OCI-LY3 (cell line): Measurements from ENCODE around the gene ZNF423.

Source experiments
- H2AFZ ChIP-seq: fragments of 200-600, 300-600 bp; shearing (Covaris generic); 2 replicates; pipeline ENCODE4 v1.6.0; 2014; ENCODE audit warnings: antibody characterized with exemption, low read depth, low read length
- H3K27ac ChIP-seq: fragments of 200-600, 300-600 bp; sonication (generic); 2 replicates; pipeline ENCODE4 v1.5.1; 2014; ENCODE audit warnings: mild to moderate bottlenecking, low read length, moderate library complexity, mixed read lengths
- H3K27me3 ChIP-seq: fragments of 200-600, 300-600 bp; sonication (generic); 2 replicates; pipeline ENCODE4 v1.6.1; 2014; ENCODE audit warnings: low read depth, low read length, mixed read lengths
- H3K36me3 ChIP-seq: fragments of 200-600, 300-600 bp; sonication (generic); replicated peaks from 2 replicates; pipeline ENCODE3; 2014; ENCODE audit warnings: low read depth, low read length, mixed read lengths
- H3K4me1 ChIP-seq: fragments of 300-600, 200-600 bp; sonication (generic); 2 replicates; pipeline ENCODE4 v1.6.1; 2014; ENCODE audit warnings: low read length, mixed read lengths
- H3K4me2 ChIP-seq: fragments of 200-600, 300-600 bp; sonication (generic); 2 replicates; pipeline ENCODE4 v1.6.1; 2014; ENCODE audit warnings: low read length, mixed read lengths
- H3K4me3 ChIP-seq: fragments of 300-600, 200-600 bp; sonication (generic); 2 replicates; pipeline ENCODE4 v1.5.1; 2014; ENCODE audit warnings: antibody characterized with exemption, mild to moderate bottlenecking, low read length, moderate library complexity
- H3K79me2 ChIP-seq: fragments of 300-600, 200-600 bp; shearing (Covaris generic); 2 replicates; pipeline ENCODE4 v1.6.1; 2014; ENCODE audit warnings: mild to moderate bottlenecking, low read length, mixed read lengths
- H3K9ac ChIP-seq: fragments of 300-600, 200-600 bp; shearing (Covaris generic); 2 replicates; pipeline ENCODE4 v1.6.0; 2014; ENCODE audit warnings: mild to moderate bottlenecking, low read length, moderate library complexity
- H3K9me3 ChIP-seq: fragments of 200-600, 300-600 bp; shearing (Covaris generic); 2 replicates; pipeline ENCODE4 v1.6.1; 2014; ENCODE audit warnings: low read length, mixed read lengths; ENCODE audit not compliant: insufficient read depth
- H4K20me1 ChIP-seq: fragments of 200-600, 300-600 bp; sonication (generic); 2 replicates; pipeline ENCODE4 v1.6.1; 2016; ENCODE audit warnings: low read length, mixed read lengths; ENCODE audit not compliant: insufficient read depth
- EZH2phosphoT487 ChIP-seq: fragments of 200-600 bp; shearing (Covaris generic); IDR thresholded peaks from 2 replicates; pipeline ENCODE4 v1.6.1; 2018; ENCODE audit warnings: antibody characterized with exemption, mixed run types, low read depth
- TF ChIP-seq, protein P1 (sequence below): fragments of 200-600, 300-600 bp; sonication (generic); IDR thresholded peaks from 2 replicates; pipeline ENCODE4 v1.5.1; 2014; ENCODE audit warnings: antibody characterized with exemption, low read length, low read depth

The ZNF423 gene

DNA sequence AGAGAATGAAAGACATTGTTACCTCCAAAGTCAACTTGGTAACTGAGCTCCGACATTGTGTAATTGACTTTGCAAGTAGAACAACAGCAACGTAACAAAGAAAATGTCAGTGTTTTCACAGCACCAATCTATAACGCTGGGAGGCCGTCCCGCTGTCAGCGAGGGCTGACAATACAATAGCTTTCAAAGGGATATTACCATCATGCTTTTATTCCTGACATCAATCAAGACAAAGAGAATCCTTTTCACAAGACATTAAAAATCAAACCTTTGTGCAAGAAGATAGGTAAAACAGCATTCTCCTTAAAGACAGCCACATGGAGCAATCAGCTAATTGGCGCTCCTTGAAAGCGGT lies 6.2 kb downstream of the ZNF423 start:
- Histone ChIP-seq H3K4me1 (no peaks in the 10 kb centered on the region), H3K27me3 (peaks cover 64% of the 10 kb centered on the region), H3K4me3 (no peak overlapping the region), H3K27ac (no peak overlapping the region), H3K9ac (no peak overlapping the region), H3K4me2 (no peak overlapping the region), H4K20me1 (0 out of 2 replicates have a peak, but pooled peaks cover 5% of the 10 kb centered on the region), H2AFZ (no peak overlapping the region), H3K79me2 (no peaks in the 10 kb centered on the region), H3K9me3 (no peaks in the 10 kb centered on the region), H3K36me3 (no peaks in the 10 kb centered on the region)
- TF ChIP-seq EZH2phosphoT487: no peak
- TF ChIP-seq, protein P1, sequence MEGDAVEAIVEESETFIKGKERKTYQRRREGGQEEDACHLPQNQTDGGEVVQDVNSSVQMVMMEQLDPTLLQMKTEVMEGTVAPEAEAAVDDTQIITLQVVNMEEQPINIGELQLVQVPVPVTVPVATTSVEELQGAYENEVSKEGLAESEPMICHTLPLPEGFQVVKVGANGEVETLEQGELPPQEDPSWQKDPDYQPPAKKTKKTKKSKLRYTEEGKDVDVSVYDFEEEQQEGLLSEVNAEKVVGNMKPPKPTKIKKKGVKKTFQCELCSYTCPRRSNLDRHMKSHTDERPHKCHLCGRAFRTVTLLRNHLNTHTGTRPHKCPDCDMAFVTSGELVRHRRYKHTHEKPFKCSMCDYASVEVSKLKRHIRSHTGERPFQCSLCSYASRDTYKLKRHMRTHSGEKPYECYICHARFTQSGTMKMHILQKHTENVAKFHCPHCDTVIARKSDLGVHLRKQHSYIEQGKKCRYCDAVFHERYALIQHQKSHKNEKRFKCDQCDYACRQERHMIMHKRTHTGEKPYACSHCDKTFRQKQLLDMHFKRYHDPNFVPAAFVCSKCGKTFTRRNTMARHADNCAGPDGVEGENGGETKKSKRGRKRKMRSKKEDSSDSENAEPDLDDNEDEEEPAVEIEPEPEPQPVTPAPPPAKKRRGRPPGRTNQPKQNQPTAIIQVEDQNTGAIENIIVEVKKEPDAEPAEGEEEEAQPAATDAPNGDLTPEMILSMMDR: no peak

DNA sequence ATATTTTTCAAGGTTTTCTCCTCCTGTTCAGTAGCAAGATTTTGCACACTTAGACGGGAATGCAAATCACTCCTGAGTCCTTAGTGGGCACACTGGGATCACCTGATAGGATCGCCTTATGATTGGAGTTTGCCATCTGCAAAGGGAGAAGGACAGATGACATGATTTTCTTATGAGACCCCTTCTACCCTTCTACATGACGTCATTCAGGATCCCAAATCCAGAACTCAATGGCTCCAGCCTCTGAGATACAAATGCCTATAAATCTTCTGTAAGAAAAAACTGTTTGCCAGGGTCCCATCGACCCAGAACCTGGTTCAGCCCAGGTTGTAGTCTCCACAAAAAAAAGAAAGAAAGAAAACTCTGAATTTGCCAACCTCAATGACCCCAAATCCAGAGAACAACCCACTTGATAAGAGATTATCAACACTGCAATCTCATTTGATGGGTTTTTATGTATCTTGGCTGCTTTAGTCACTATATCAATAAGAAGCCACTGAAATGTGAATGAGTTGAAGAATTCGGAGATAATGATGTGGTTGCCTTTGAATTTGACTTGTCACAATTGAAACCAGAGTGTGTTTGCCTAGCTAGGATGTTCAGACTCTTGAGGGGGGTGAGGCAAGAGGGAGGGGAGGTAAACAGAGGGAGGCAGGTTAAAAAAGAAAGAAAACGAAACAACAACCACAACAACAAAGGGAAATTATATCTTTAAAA lies 6.7 kb downstream of the ZNF423 start:
- no peaks in the 10 kb centered on the region for H3K4me1 ChIP-seq

DNA sequence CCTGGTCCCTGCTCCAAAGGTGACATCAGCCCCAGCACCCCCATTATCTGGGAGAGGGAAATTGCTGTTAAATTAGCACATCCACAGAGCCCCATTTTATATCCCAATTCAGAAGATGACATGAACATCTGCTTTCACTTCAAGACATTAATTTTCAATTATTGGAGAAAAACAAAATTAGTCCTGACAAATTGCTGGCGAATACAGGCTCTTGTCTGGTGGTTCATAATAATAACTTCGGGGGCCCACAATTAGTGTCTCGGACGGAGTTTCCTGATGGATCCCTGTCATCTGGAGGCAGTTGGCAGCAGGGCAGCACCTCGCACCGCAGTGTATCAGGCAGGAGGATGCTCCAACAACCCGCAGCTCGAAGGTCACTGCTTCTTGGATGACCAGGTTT lies 7.4 kb downstream of the ZNF423 start:
- H3K9ac ChIP-seq: no peak overlapping the region
- no peak overlapping the region for H3K27ac ChIP-seq
- no peak overlapping the region for H3K4me3 ChIP-seq
- H3K27me3 ChIP-seq: peaks cover 53% of the 10 kb centered on the region
- 0 out of 2 replicates have a peak, but pooled peaks cover 5% of the 10 kb centered on the region for H4K20me1 ChIP-seq
- H3K4me2 ChIP-seq: no peak overlapping the region
- no peaks in the 10 kb centered on the region for H3K4me1 ChIP-seq
- no peaks in the 10 kb centered on the region for H3K79me2 ChIP-seq
- no peaks in the 10 kb centered on the region for H3K36me3 ChIP-seq
- H2AFZ ChIP-seq: no peak overlapping the region
- TF ChIP-seq EZH2phosphoT487: no peak
- TF ChIP-seq, protein P1: no peak
- no peaks in the 10 kb centered on the region for H3K9me3 ChIP-seq

More for the DNA sequence above, 6.7 kb downstream of the ZNF423 start:
- Histone ChIP-seq H3K36me3 (no peaks in the 10 kb centered on the region), H3K4me3 (no peak overlapping the region), H3K9me3 (no peaks in the 10 kb centered on the region), H3K79me2 (no peaks in the 10 kb centered on the region), H3K27me3 (peaks cover 60% of the 10 kb centered on the region), H3K4me2 (no peak overlapping the region), H3K9ac (no peak overlapping the region), H3K27ac (no peak overlapping the region), H4K20me1 (0 out of 2 replicates have a peak, but pooled peaks cover 5% of the 10 kb centered on the region), H2AFZ (no peak overlapping the region)
- TF ChIP-seq, protein P1: no peak
- TF ChIP-seq EZH2phosphoT487: no peak

DNA sequence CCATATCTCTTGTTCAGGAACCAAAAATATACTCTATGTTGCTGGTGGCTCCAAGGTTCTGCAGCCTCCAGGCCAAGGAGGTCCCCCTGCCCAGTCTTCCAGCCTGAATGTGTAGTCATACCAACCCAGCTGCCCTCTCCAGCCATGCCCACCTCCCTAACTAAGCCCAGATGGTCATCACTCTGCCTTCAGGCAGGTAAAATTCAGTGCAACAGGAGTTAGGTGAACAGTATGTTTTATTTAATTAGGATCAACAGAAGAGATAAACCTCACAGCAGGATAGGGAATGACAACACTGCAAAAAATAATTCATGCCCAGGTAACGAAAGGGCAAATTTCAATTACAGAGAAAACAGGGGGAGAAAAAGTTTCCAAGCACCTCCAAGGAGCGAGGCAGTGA lies 9.1 kb downstream of the ZNF423 start:
- no peak for TF ChIP-seq EZH2phosphoT487
- TF ChIP-seq, protein P1: no peak
- Histone ChIP-seq H3K9me3 (no peaks in the 10 kb centered on the region), H3K9ac (no peak overlapping the region), H3K27ac (no peak overlapping the region), H2AFZ (no peak overlapping the region), H3K4me1 (no peaks in the 10 kb centered on the region), H3K4me2 (no peak overlapping the region), H3K27me3 (peaks cover 36% of the 10 kb centered on the region), H3K4me3 (no peak overlapping the region), H3K79me2 (no peaks in the 10 kb centered on the region), H3K36me3 (no peaks in the 10 kb centered on the region), H4K20me1 (0 out of 2 replicates have a peak, but pooled peaks cover 4% of the 10 kb centered on the region)
